ENCODE measurements around the gene THOC1.

THOC1 gene

GRCh38 chr18:213505-213904, 54.3 kb downstream of the THOC1 start:
- FAIRE-seq = no peak

- no peak for FAIRE-seq
Measured at GRCh38 chr18:212780-213179, 55.1 kb downstream of the THOC1 start.

GRCh38 chr18:211582-211981, 56.3 kb downstream of the THOC1 start:
- no peak for FAIRE-seq

GRCh38 chr18:210733-211132, 57.1 kb downstream of the THOC1 start:
- no peak for FAIRE-seq

- no peak for FAIRE-seq
Measured at GRCh38 chr18:210075-210474, 57.8 kb downstream of the THOC1 start.

GRCh38 chr18:199768-200167, 68.1 kb downstream of the THOC1 start:
- FAIRE-seq = no peak

- no peak for FAIRE-seq
Measured at GRCh38 chr18:199214-199613, 68.6 kb downstream of the THOC1 start.

GRCh38 chr18:195651-196050, 72.2 kb downstream of the THOC1 start:
- FAIRE-seq = no peak

- FAIRE-seq = no peak
Measured at GRCh38 chr18:192801-193200, 75.0 kb downstream of the THOC1 start.

GRCh38 chr18:191725-192124, 76.1 kb downstream of the THOC1 start:
- no peak for FAIRE-seq

- no peak for FAIRE-seq
Measured at GRCh38 chr18:189254-189653, 78.6 kb downstream of the THOC1 start.

- no peak for FAIRE-seq
Measured at GRCh38 chr18:183769-184168, 84.1 kb downstream of the THOC1 start.

GRCh38 chr18:181711-182110, 86.1 kb downstream of the THOC1 start:
- FAIRE-seq = no peak

GRCh38 chr18:179499-179898, 88.3 kb downstream of the THOC1 start:
- FAIRE-seq = no peak

- no peak for FAIRE-seq
Measured at GRCh38 chr18:172361-172760, 95.5 kb downstream of the THOC1 start.
